ENCODE measurements around the gene SPAG9. TPM values are rescaled to one million over a fixed set of nuclear protein-coding genes. Genes with fewer than 3 reads are reported as not detected.

Gene SPAG9
- total RNA-seq, 1 donor from 2014 or later: 48.2 TPM

- no peak for TF ChIP-seq CTCF (conservative IDR thresholded peaks at IDR 0.05; ENCODE audit: low read depth, low read length)
- no peak overlapping the region for H3K4me3 ChIP-seq (ENCODE audit: low read depth, low read length)
- no peak for DNase-seq (ENCODE audit: low read depth)
Measured at GRCh38 chr17:51035431-51035830, 85.2 kb downstream of the SPAG9 start.

GRCh38 chr17:51034800-51035199 lies 85.9 kb downstream of the SPAG9 start:
- no peak for TF ChIP-seq CTCF (conservative IDR thresholded peaks at IDR 0.05; ENCODE audit: low read depth, low read length)
- DNase-seq (ENCODE audit: low read depth): no peak
- H3K4me3 ChIP-seq (ENCODE audit: low read depth, low read length): no peak overlapping the region

- TF ChIP-seq CTCF (conservative IDR thresholded peaks at IDR 0.05; ENCODE audit: low read depth, low read length): no peak
Measured at GRCh38 chr17:51032850-51033249, 87.8 kb downstream of the SPAG9 start.

GRCh38 chr17:51029568-51030463 lies 90.9 kb downstream of the SPAG9 start:
- H3K4me3 ChIP-seq (ENCODE audit: low read depth, low read length): no peak overlapping the region
- DNase-seq (ENCODE audit: low read depth): no peak
- TF ChIP-seq CTCF (conservative IDR thresholded peaks at IDR 0.05; ENCODE audit: low read depth, low read length): no peak

More at GRCh38 chr17:51032850-51033249, 87.8 kb downstream of the SPAG9 start:
- H3K4me3 ChIP-seq (ENCODE audit: low read depth, low read length): no peak overlapping the region
- DNase-seq (ENCODE audit: low read depth): no peak

- TF ChIP-seq CTCF (conservative IDR thresholded peaks at IDR 0.05; ENCODE audit: low read depth, low read length): no peak
Measured at GRCh38 chr17:51029142-51029541, 91.5 kb downstream of the SPAG9 start.

GRCh38 chr17:51028176-51028863 lies 92.3 kb downstream of the SPAG9 start:
- no peak for TF ChIP-seq CTCF (conservative IDR thresholded peaks at IDR 0.05; ENCODE audit: low read depth, low read length)
- no peak overlapping the region for H3K4me3 ChIP-seq (ENCODE audit: low read depth, low read length)
- no peak for DNase-seq (ENCODE audit: low read depth)

More at GRCh38 chr17:51029142-51029541, 91.5 kb downstream of the SPAG9 start:
- no peak overlapping the region for H3K4me3 ChIP-seq (ENCODE audit: low read depth, low read length)
- no peak for DNase-seq (ENCODE audit: low read depth)
